ENCODE results near the gene LRRTM4.
"Not testable (repeated sequence)": the region's sequence is repeated elsewhere in the genome, so short reads cannot be mapped to it uniquely, and the experiment has no call there.

Gene LRRTM4

DNA sequence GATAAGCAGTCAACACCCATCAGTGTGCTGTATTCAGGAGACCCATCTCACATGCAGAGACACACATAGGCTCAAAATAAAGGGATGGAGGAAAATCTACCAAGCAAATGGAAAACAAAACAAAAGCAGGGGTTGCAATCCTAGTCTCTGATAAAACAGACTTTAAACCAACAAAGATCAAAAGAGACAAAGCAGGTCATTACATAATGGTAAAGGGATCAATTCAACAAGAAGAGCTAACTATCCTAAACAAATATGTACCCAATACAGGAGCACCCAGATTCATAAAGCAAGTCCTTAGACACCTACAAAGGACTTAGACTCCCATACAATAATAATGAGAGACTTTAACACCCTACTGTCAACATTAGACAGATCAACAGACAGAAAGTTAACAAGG is 358.2 kb downstream of the LRRTM4 start:
- DNase-seq (ENCODE audit: low read depth) = not testable (repeated sequence)

DNA sequence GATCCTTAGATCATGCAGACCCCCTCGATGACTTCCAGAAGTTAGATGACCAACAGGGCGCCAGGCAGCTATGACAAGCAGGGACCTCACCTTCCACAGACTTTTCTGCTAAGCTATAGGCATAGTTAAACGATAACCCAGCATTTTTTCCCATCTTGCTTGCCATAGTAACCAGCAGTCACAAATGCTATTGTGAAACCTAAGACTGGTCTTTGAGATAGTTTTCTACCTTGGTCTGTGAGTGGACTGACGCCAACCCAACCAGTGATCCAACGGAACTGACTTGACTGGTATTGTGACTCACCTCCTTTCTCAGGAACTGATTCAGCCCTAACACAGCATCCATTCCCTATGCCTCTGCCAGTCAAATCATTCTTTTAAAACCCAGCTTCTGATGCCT is 361.2 kb downstream of the LRRTM4 start:
- DNase-seq (ENCODE audit: low read depth) = no peak

DNA sequence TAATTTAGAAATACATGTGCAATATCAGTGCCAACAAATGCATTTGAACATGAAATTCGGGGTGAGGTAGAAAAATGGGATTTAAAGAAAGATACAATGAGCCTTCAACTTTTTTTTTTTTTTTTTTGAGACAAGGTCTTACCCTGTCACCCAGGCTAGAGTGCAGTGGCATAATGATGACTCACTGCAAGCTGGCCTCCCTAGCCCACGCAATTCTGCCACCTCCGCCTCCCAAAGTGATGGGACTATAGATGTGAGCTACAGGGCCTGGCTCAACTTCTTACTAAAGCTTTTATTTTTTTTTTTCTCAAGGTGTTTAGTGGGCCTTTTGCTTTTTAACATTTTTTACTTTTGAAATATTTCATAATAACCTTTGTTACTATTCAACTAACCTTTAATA is 365.6 kb downstream of the LRRTM4 start:
- DNase-seq (ENCODE audit: low read depth) = no peak

DNA sequence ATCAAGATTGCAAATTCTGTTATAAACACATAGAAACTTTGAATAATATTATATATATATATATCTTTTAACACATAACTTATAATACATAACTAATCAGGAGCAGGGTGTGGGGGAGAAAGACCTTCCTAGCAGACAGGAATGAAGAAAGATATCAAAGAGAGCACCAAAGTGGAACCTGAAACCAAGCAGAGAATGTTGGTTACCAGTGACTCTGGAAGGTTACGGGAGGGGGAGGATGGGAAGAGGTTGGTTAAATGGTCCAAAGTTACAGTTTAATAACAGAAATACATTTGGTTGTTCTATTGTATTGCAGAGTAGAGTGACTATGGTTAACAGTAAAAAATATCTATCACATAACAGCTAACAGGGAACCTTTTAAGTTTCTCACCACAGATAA is 366.7 kb downstream of the LRRTM4 start:
- no peak for DNase-seq (ENCODE audit: low read depth)

DNA sequence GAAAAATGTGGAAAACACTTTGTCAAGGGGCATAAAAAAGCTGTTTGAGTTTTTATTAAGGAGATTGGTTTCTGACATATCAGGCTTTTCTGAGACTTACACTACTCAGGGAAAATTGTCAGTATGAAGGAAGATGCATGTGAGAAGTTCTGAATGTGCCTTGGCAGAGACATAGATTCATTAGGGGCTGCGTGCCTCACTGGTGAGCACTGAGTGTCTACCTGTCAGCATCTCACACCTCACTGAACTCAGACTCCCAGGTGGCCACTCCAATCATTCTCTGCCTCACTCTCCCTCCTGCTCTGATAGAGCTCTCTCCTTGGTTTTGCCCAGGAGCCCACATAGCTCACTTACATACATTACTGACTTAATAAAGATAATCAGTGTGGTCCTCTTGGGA is 372.6 kb downstream of the LRRTM4 start:
- no peak for DNase-seq (ENCODE audit: low read depth)

DNA sequence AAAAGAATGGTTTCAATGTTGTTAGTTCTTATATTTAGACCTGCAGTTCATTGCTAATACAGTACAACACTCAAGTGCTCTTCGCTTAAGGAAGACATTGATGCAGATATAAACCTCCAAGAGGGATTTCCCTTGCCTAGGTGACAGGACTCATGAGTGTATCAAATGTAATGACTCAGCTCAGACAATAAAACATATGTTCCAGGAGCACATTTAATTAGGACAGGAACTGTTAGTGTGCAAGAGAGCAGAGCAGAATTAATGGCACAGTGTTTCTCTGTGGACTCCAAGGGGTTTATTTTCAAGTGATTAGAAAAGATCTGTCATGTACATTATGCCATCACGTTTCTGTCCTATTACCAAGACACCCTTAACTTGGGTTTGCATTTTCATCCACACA is 375.0 kb downstream of the LRRTM4 start:
- no peak for DNase-seq (ENCODE audit: low read depth)

DNA sequence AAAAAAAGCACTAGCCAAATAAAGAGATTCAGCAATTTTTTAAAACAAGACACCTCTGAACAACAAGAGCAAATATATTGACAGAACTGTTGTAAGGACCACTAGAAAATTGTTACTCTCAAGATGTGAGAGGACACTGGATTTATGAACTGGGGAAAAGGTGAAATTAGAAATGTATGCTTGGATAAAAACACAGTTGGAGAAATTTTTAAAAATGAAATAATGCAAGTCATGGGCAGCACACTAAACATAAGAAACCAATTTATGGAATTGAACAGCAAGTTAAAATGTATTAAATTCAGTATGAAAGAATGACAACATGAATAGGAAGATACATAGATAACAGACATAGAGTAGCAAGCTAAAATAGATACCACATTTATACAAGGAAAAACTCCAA is 377.4 kb downstream of the LRRTM4 start:
- DNase-seq (ENCODE audit: low read depth) = no peak

DNA sequence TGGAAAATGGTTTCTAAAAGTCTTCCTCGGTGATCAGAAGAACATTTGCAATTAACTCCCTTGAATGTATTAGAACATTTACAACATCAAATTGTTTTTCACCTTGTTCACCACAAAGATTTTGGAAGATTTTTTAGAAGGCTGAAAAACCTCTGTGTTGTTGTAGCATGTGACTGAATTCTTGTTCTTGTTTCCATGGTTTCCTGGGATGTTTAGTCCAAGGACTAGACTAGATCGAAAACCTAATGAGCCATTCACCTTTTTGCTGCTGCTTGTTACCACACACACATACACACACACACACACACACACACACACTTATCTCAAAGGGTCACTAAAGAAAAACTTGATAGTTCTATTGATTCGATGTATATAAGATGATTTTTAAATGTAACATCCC is 380.0 kb downstream of the LRRTM4 start:
- DNase-seq (ENCODE audit: low read depth) = no peak

DNA sequence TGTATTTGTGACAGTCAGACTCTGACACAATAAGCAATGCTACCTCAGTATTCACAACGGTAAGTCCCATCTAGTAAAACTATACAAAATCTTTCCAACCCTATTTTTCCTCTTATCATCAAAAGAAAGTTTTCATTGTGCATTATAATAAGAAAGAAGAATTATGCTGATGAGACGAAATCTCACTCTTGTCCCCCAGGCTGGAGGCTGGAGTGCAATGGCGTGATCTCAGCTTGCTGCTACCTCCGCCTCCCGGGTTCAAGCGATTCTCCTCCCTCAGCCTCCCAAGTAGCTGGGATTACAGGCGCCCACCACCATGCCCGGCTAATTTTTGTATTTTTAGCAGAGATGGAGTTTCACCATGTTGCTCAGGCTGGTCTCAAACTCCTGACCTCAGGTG is 393.7 kb downstream of the LRRTM4 start:
- not testable (repeated sequence) for DNase-seq (ENCODE audit: low read depth)

DNA sequence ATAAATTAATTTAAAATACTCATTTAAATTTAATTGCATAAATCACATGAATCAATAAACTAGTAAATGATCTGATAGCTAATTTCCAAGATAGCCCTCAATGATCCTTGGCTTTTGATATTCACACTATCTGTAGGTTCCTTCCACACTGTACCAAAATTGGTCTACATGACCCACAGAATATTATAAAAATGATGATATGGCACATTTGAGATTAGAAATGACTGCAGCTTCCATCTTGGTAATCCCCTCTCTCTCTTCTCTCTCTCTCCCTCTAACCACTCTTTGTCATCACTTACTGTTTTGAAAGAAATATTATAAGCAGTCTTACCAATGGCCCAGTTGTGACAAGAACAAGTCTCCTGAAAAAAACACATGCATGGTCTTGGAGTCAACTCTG is 394.8 kb downstream of the LRRTM4 start:
- no peak for DNase-seq (ENCODE audit: low read depth)

DNA sequence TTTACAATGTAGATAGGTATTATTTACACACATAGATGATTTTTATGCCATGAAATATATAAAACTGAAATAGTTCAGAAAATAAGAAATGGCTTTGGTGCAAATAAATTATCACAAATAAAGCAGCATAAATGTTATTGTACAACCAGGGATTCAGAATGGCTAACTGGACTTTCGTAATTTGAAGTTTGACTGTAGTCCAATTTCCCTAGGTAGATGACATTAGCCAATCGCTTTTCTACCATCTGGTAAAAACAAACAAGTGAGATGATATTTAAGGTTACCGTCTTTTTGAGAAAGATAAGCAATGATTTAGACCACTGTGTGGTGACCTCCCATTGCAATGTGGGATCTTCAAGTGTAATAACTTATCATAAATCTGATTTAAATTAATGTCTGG is 400.7 kb downstream of the LRRTM4 start:
- no peak for DNase-seq (ENCODE audit: low read depth)

DNA sequence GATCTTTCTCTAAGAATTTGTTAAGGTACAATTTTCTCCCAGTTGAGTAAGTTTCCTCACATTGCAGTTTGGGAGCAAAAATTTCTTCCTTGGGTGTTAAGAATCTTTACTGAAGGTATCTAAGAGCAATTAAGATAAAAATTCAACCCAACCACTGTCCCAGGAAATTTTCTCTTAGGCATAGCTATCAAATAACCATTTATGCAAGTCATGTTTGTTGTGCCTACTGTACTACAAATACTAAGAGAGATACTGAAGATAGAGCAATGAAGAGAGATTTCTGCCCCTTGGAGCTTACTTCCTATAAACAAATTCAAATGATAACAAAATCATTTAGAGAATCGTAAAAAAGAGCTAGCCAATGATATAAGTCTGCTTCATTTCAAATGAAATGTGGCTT is 402.8 kb downstream of the LRRTM4 start:
- DNase-seq (ENCODE audit: low read depth) = no peak

DNA sequence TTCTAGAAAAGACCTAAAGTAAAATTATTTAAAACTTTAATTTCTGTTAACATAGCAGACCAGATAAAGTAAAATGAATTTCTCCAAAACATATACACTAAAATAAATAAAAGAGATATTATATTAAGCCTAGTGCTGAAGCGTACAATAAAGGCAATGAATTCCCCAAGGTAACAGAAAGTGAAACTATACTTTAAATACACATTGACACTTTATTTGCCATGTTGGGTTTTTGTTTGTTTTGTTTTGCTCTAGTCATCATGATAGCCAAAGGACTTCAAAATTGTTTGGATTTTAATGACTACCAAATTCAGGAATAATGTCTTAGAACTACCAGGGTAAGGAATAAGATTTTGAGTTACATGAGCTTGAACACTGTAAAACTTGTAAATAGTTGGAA is 413.3 kb downstream of the LRRTM4 start:
- no peak for DNase-seq (ENCODE audit: low read depth)

DNA sequence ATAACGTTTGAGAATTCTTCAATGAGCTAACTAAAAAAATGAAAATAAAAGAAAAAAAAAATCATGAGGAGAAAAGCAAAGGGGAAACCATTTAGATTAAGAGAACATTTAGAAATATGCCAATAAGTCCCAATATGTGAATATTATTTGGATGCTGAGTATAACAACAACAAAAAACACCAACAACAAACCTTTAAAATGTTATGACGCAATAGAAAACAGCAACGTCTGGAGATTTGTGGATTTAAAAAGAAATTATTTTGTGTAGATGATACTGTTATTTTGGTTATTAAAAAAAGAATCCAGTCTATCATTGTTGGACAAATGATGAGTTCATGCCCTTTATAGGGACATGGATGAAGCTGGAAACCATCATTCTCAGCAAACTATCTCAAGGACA is 417.2 kb downstream of the LRRTM4 start:
- DNase-seq (ENCODE audit: low read depth) = no peak

DNA sequence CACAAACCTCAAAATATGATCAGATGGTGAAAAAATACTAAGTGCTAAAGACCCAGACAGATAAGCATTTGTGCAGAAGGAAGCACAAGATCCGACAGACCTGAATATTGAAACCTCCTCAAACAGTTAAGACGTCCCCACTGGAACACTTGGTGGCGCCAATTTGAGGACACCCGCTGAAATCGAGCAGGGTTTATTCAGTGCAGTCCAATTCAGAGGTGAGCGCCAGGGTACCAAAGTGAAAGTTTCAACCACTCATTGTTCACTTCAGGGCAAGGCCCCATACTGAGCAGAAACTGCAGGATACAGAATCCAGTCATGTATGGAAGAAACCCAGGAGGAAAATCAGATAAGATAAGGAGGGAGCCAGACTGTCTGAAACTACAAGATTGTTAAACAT is 417.6 kb downstream of the LRRTM4 start:
- no peak for DNase-seq (ENCODE audit: low read depth)

DNA sequence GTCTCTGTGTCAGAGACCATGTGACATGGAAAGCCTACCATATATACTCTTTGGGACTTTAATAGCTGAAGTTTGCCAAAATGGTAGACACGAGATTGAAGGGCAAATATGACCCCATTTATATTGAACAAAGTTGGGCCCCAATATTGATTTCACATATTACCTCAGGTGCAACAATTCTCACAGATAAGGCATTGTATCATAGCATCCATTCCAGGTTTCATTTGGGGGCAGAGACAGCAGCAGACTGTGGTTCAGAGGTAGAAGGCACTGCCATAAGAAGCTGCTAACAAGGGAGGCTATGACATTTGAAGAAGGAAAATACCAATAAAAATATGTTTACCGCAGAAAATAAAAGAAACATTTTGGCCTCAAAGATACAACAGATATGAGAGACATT is 419.2 kb downstream of the LRRTM4 start:
- DNase-seq (ENCODE audit: low read depth) = no peak

DNA sequence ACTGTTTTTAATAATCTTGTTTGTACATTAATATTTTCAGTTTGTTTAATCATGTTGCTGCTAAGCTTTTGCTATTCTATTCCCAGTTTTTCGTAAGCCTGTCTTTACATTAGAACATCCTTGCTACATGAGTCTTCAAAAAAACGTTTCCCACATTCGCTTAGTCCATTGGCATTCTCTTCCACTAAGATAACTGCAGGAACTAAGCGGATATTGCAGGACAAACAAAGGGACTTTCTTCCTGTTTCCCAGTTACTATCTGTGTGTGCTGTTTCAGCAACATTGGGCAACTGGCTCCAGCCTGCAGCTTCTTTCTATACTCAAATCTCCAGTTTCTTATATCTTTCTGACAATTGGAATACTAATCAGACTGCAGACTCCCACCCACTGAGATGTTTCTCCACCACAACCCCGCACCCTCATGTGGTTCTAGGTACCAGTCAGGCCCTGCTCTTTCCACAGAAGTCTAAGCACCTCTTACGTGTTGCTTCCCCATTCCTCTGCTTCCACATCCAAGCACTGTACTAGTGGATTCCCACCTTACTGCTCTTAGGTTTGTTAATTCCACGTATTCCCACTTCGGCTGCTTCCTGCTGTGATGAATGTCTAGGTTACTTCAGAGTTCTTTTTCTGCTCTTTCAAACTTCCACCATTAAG is 420.3 kb downstream of the LRRTM4 start:
- no peak for DNase-seq (ENCODE audit: low read depth)

DNA sequence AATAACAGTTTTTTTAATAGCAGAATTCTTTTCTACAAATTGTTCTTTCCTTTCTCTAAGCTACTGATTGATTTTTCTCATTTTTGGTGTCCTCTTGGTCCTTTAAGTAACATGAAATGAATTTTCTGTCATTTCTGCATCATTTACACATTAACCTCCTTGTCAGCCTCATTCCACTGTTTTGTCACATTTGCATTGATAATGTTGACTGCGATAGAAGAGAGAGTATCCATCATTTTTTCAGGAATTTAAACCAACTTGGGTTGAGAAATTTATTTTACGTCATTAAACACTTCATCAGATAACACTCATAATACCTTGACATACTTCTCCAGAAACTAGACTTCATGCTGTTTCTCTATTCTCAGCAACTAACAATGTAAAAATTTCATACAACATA is 422.2 kb downstream of the LRRTM4 start:
- DNase-seq (ENCODE audit: low read depth) = no peak

DNA sequence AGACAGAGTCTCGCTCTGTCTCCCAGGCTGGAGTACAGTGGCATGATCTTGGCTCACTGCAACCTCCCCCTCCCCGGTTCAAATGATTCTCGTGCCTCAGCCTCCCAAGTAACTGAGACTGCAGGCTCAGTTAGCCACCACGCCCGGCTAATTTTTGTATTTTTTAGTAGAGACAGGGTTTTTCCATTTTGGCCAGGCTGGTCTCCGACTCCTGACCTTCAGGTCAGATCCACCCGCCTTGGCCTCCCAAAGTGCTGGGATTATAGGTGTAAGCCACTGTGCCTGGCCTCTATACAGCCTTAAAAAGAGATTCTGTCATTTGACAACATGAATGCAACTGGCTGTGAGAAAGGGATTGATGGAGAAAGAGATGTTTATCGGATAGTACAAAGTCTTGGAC is 426.7 kb downstream of the LRRTM4 start:
- DNase-seq (ENCODE audit: low read depth) = not testable (repeated sequence)

DNA sequence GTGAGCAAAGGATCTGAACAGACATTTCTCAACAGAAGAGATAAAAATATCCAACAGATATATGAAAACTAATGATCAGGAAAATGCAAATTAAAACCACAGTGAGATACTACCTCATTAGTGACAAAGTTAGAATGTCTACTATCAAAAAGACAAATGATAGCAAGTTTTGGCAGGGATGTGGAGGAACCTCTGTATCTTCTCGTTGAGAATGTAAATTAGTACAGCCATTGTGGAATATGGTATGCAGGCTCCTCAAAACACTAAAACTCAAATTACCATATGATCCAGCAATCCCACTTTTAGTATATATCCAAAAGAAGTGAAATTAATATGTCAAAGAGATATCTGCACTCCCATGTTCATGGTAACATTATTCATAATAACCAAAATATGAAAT is 427.1 kb downstream of the LRRTM4 start:
- DNase-seq (ENCODE audit: low read depth) = no peak

DNA sequence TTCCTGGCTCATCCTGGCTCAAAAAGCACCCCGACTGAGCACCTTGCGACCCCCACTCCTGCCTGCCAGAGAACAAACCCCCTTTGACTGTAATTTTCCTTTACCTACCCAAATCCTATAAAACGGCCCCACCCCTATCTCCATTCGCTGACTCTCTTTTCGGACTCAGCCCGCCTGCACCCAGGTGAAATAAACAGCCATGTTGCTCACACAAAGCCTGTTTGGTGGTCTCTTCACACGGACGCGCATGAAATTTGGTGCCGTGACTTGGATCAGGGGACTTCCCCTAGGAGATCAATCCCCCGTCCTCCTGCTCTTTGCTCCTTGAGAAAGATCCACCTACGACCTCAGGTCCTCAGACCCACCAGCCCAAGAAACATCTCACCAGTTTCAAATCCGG is 433.8 kb downstream of the LRRTM4 start:
- DNase-seq (ENCODE audit: low read depth) = not testable (repeated sequence)

DNA sequence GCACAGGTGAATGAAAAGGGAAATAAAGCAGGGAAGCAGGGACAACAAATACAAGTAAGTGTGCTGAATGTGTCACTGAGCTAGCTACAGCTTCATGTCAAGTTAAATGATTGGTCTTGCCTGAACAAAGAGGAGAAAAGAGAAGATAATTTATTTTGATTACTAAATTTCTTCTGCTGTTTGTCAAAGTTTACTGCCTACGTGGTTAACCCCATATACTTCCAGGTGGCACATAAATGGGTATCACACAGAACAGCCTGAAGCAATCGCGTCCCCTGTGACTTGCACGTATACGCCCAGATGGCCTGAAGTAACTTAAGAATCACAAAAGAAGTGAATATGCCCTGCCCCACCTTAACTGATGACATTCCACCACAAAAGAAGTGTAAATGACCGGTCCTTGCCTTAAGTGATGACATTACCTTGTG is 434.2 kb downstream of the LRRTM4 start:
- no peak for DNase-seq (ENCODE audit: low read depth)

DNA sequence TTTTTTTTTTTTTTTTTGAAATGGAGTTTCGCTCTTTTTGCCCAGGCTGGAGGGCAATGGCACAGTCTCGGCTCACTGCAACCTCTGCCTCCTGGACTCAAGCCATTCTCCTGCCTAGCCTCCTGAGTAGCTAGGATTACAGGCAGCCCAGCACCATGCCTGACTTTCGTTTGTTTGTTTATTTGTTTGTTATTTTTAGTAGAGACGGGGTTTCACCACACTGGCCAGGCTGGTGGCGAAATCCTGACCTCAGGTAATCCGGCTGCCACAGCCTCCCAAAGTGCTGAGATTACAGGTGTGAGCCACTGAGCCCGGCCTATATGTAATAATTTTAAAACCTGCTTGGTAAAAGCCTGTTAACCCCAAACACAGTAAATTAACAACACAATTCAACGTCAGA is 435.7 kb downstream of the LRRTM4 start:
- no peak for DNase-seq (ENCODE audit: low read depth)

DNA sequence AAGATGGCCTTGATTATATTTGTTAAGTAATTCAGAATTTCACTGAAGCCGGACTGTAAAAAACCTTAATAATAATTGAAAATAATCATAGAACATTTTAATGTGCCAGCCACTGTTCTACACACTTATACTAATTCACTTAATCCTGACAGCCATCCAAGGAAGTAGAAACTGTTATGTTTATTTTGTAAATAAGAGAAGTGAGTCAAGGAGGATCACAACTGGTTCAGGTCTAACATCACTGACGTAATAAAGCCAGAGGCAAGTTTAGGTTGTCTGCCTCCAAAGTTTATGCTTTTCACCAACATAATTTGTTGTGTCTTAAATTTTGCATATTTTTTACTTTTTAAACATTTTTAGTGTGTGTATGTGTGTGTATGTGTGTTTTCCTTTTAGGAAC is 436.1 kb downstream of the LRRTM4 start:
- DNase-seq (ENCODE audit: low read depth) = no peak

DNA sequence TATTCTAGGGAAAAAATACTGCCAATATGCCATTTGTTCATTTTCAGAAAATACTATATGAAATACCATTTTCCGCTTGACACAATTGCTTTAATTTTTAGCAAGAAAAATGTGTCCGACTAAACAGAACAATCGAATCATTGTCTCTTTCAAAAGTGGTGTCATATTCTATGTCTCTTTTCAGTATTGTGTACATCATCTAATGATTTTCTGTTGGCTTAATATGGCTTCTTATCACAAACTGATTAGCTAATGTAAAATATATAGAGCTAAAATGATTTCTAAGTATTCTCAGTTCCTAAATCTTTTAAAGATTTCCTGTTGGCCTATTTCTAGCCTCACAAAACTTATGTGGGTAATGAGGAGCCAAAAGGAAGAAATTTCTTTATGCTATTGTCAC is 436.6 kb downstream of the LRRTM4 start:
- DNase-seq (ENCODE audit: low read depth) = no peak
